NOMO-1 (cell line): ENCODE results near the gene RAD9B.
"Not testable (repeated sequence)": the region's sequence is repeated elsewhere in the genome, so short reads cannot be mapped to it uniquely, and the experiment has no call there.

Experiments
- DNase-seq, 2 experiments: peaks; one replicate each; lab custom pipeline; 2025; ENCODE audit not compliant: unreplicated experiment in 2 of 2; lab: John Stamatoyannopoulos, UW

RAD9B gene

GRCh38 chr12:110501752-110502738, at the start of gene RAD9B, which contains the start of gene VPS29:
Gene RAD9B, plus strand, starts transcription at chr12:110502331. Its CDS starts 7 bp downstream, at chr12:110502338.
Gene VPS29, minus strand, starts transcription at chr12:110502111. Its CDS starts 60 bp downstream, at chr12:110502051.
- peak; percentile 99 to 100 for DNase-seq

GRCh38 chr12:110453569-110454296, 48.4 kb upstream of the RAD9B start:
- no peak for DNase-seq

DNA sequence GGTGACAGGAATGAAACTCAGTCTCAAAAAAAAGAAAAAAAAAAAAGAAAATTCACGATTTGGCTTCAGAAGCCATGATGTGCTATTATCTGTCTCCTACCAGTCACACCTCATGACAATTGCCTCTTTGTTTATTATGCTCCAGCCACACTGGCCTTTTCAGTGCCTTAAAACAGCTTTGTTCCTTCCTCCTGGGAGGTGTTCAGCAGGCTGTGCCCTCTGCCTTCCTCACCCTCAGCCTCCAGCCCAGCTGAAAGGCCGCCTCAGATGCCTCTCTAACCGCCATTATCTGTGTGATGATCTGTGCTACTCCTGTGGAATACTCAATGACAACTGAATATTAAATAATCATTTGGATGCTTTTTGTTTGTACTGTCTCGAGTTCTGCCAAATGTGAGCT, 43.4 kb upstream of the RAD9B start:
- DNase-seq: no peak

GRCh38 chr12:110461189-110461588, 40.9 kb upstream of the RAD9B start:
- not testable (repeated sequence) for DNase-seq

DNA sequence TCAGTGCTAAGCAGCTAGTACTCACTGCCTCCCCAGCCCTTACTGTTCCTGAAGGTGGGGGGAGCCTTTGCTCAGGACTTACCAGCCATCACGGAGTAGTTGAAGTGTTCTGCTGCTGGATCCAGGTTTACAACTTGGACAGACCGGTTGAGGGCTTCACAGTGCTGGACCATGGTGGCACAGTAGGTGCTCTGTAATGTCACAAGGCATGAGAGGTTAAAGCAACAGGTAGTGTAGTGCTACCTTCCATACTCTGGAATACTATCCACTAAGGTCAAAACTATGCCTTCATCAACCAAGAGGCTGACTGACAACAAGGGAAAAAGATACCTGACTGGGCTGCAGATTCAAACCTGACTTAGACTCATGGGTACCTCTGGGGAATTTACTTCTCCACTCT, 37.1 kb upstream of the RAD9B start:
- no peak for DNase-seq

- not testable (repeated sequence) for DNase-seq
Measured at GRCh38 chr12:110465765-110466164, 36.4 kb upstream of the RAD9B start.

- DNase-seq: peak; percentile 15 to 31
Measured at GRCh38 chr12:110466791-110467190, 35.3 kb upstream of the RAD9B start.

DNA sequence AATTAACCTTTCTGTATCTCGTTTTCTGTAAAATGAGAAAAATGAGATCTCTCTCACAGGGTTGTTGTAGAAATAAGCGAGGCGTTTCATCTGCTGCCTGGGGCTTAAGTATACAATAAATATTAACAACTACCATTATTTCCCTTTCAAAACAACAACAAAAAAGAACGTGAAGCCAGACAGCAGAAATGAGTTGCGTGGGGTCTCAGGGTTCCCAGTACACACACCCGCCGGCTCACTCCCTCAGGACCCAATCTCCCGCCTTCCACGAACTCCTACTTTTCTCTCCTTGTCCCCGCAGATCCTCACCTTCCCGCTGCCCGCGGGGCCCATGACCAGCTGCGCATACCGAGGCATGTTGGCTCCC, 34.3 kb upstream of the RAD9B start:
- DNase-seq: no peak

DNA sequence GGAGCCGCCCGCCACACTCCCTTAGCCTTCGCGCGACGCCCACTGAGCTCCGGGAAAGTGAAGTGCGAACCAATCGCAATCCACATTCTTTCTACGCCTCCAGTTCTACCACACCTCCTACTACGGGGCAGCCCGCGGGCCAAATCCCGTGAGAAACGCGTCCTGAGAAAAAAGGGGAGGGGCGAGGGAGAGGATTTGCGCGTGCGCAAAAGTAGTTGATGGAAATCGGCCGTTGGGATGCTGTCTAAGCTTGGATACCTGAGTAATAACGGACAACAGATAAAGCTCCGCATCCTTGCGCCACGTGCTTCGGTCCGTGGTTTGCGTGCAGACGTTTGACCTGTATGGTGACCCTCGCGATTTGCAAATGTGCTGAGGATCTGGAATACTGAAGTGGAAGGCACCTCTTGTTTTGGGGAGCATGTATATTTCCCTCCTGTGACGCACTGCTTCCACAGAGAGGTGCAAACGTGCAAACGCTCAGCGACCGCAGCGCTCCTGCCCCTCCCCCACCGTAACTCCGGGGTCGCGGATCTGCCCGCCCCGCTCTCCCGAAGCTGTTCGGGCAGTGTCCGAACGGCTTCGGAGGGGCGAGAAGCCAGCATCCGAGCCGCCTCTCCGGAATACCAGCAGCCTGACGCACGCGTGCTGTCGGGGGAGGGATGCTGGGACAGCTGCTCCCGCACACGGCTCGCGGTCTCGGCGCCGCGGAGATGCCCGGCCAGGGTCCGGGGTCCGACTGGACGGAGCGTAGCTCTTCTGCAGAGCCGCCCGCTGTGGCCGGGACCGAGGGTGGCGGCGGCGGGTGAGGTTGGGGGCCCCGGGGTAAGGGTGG, 33.7 kb upstream of the RAD9B start, which contains the start of the genes FAM216A and GPN3:
Gene FAM216A, plus strand, starts transcription at position 632 of the 835 bp plus-strand sequence. Its CDS starts 31 bp downstream, at position 663.
Gene GPN3, minus strand, starts transcription at position 44 of the 835 bp plus-strand sequence. CDS start 54 bp downstream, outside the sequence.
- DNase-seq: peak; percentile 98

DNA sequence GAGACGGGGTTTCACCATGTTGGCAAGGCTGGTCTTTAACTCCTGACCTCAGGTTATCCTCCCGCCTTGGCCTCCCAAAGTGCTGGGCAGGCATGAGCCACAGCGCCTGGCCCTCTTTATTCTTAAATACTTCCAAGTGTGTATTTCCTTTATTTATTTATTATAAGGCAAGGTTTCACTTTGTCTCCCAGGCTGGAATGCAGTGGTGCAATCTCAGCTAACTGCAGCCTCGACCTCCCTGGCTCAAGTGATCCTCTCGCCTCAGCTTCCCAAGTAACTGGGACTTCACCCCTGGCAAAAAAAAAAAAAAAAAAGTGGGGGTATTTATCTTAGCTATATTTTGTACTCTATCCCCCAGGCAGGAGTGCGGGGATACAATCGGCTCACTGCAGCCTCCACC, 26.7 kb upstream of the RAD9B start:
- DNase-seq: no peak

DNA sequence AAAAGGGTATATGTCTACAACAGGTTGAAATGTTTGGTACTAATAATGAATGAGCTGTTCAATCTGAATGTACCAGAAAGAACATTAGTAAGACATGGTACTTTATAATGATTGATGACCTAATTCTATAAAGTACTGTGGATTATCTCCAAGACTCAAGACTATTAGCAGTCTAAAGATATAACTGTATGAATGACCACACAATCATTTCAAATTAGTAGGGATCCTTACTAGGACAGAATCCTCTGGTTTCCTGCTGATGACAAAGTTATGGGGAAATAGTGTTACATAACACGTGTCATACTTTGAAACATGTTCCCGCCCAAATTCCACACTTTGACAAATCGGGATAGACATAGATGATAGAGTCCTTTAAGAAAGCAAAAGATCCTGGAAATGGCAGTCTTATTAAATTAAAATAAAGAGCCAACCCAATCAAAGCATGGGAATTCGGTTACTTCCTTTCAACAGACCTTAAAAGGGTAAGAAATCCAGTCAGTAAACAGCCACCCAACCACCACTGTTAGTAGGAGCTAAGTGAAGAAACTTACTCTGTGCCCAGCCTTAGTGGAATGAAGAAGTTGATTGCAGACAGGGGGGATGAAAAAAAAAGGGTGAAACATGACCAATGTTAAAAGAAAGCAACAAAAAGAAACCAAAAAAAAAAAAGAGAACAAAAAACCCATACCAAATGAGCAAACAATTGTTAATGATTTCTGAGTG, 3.0 kb upstream of the RAD9B start:
- DNase-seq: peak; percentile 70 to 76

DNA sequence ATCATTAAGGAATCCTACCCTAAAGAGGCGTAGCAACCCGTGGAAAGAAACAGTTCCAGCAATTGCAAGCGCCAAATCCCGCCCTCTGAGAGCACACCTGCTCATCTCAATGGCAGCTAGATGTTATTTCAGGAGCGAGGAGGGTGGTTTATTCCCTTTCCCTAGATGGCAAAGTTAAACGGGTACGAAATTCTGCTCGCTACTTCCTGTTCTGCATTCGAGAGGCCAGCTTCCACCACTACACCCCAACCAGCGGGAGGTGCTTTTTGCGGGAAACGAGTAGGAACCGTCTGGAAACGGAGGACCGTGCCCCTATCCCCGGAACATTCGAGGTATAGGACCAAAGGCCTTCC, 756 bp upstream of the RAD9B start:
- peak; percentile 54 to 65 for DNase-seq

GRCh38 chr12:110503432-110503831, 1.3 kb downstream of the RAD9B start:
- DNase-seq: no peak

DNA sequence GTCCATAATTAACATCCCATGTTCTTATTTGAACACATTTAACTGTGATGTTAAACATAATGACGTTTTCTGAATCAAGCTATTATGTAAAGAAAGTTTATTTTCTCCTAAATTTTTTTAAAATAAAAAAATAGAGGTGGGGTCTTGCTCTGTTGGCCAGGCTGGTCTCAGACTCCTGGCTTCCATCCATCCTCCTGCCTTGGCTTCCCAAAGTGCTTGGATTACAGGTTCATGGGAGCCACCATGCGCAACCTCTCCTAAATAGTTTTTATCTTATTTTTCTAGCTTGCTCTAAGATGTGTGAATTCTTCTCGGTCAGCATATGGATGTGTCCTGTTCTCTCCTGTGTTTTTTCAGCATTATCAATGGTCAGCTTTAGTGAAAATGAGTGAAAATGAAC, 3.2 kb downstream of the RAD9B start:
- no peak for DNase-seq

DNA sequence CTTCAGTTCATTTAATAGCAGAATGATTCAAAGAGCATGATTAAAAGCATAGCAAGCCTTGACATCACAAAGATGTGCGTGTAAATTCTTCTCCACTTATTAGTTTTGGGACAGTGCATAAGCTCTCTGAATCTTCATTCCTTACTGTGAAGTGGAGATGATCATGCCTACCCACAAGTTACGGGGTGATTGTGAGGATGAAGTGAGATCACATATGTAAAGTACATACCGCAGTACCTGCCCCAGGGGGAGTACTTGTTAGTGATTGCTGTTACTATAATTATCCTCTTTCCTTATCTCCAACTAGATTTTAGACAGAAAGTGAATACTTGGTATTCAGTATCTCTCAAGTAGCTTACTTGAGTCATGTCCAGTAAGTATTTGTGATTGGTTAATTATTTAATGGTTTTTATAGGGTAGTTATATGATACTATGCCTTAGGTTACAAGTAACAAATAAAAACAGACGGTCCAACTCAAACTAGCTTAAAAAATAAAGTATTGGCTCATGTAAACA, 6.0 kb downstream of the RAD9B start:
- no peak for DNase-seq

GRCh38 chr12:110513842-110514241, 11.7 kb downstream of the RAD9B start:
- no peak for DNase-seq

DNA sequence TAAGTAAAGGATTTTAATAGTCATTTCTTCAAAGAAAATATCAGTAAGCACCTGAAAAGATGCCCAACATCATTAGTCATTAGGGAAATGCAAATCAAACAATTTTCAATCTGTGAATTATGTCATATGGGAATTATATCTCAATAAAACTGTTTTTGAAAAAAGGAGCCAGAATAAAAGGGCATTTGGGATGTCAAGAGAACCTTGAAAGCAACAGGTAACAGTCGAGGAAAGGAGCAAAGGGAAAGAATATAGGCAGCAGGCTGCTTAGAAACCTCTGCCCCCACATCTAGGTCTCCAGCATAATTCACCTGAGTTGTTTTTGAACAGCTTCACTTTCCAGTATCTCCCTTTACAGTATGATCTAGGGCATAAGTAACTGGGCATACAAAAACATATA, 12.2 kb downstream of the RAD9B start:
- DNase-seq: no peak

DNA sequence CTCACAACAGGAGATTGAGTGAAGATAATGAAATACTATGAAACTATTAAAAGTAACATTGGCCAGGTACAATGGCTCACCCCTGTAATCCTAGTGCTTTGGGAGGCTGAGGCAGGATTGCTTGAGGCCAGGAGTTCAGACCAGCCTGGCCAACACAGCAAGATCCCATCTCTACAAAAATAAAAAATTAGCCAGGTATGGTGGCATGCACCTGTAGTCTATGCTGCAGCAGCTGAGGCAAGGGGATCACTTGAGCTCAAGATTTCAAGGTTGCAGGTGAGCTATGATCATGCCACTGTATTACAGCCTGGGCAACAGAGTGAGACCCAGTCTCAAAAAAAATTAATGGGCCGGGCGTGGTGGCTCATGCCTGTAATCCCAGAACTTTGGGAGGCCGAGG, 14.9 kb downstream of the RAD9B start:
- no peak for DNase-seq

- not testable (repeated sequence) for DNase-seq
Measured at GRCh38 chr12:110518014-110518413, 15.9 kb downstream of the RAD9B start.
